T-helper 2 cell treated with Interferon-gamma antibody and Interleukin-4, amounts not matched to agents 5 μg/mL and 100 μg/mL, for 36 hours (primary cell): ENCODE results near the gene CAMK2B.

Experiments
- DNase-seq: peaks from one replicate; pipeline ENCODE4 v3.0.0; 2021; ENCODE audit warnings: low spot score
- H3K27ac Mint-ChIP-seq: one replicate; pipeline ENCODE4 v1.8.0; 2021; ENCODE audit warnings: mild to moderate bottlenecking, mixed read lengths
- H3K27me3 Mint-ChIP-seq: one replicate; pipeline ENCODE4 v1.8.0; 2021; ENCODE audit warnings: low read depth, mixed read lengths
- H3K36me3 Mint-ChIP-seq: one replicate; pipeline ENCODE4 v1.8.0; 2021; ENCODE audit warnings: low read depth, mixed read lengths
- H3K4me1 Mint-ChIP-seq: one replicate; pipeline ENCODE4 v1.8.0; 2021; ENCODE audit warnings: low read depth, mixed read lengths
- H3K4me3 Mint-ChIP-seq: one replicate; pipeline ENCODE4 v1.8.0; 2022; ENCODE audit warnings: mild to moderate bottlenecking, moderate library complexity, mixed read lengths
- H3K9me3 Mint-ChIP-seq: one replicate; pipeline ENCODE4 v1.8.0; 2021; ENCODE audit warnings: mixed read lengths

Gene CAMK2B

GRCh38 chr7:44189286-44189992, 136.0 kb downstream of the CAMK2B start, which contains the start of gene GCK:
Gene GCK, minus strand, starts transcription at chr7:44189439. Its CDS starts 486 bp downstream, at chr7:44188953.
- Mint-ChIP-seq H3K27me3 (peaks cover 7% of the 10 kb centered on the region), H3K9me3 (no peaks in the 10 kb centered on the region), H3K4me3 (no peak within 1 kb of the TSS), H3K27ac (no peak within 1 kb of the TSS), H3K4me1 (peaks cover 4% of the 10 kb centered on the region), H3K36me3 (no peaks in the 10 kb centered on the region)
- DNase-seq: no peak

- Mint-ChIP-seq H3K36me3 (no peaks in the 10 kb centered on the region), H3K4me3 (no peak overlapping the region), H3K27me3 (peaks cover 7% of the 10 kb centered on the region), H3K27ac (no peak overlapping the region), H3K9me3 (no peaks in the 10 kb centered on the region), H3K4me1 (no peaks in the 10 kb centered on the region)
- DNase-seq: no peak
Measured at GRCh38 chr7:44188480-44189225, 136.7 kb downstream of the CAMK2B start.

GRCh38 chr7:44187636-44188416, 137.6 kb downstream of the CAMK2B start:
- Mint-ChIP-seq H3K27ac (no peak overlapping the region), H3K9me3 (no peaks in the 10 kb centered on the region), H3K36me3 (no peaks in the 10 kb centered on the region), H3K4me3 (no peak overlapping the region), H3K4me1 (no peaks in the 10 kb centered on the region), H3K27me3 (peaks cover 8% of the 10 kb centered on the region)
- no peak for DNase-seq

- DNase-seq: no peak
- no peaks in the 10 kb centered on the region for H3K9me3 Mint-ChIP-seq
- no peaks in the 10 kb centered on the region for H3K36me3 Mint-ChIP-seq
- no peak overlapping the region for H3K4me3 Mint-ChIP-seq
- peaks cover 5% of the 10 kb centered on the region for H3K27me3 Mint-ChIP-seq
- H3K27ac Mint-ChIP-seq: no peak overlapping the region
- no peaks in the 10 kb centered on the region for H3K4me1 Mint-ChIP-seq
Measured at GRCh38 chr7:44186736-44187135, 138.7 kb downstream of the CAMK2B start.

GRCh38 chr7:44185729-44186128, 139.7 kb downstream of the CAMK2B start:
- H3K4me1 Mint-ChIP-seq: no peaks in the 10 kb centered on the region
- no peaks in the 10 kb centered on the region for H3K9me3 Mint-ChIP-seq
- H3K4me3 Mint-ChIP-seq: no peak overlapping the region
- no peak overlapping the region for H3K27ac Mint-ChIP-seq
- H3K27me3 Mint-ChIP-seq: peaks cover 5% of the 10 kb centered on the region
- H3K36me3 Mint-ChIP-seq: no peaks in the 10 kb centered on the region
- DNase-seq: no peak

- DNase-seq: no peak
- Mint-ChIP-seq H3K9me3 (no peaks in the 10 kb centered on the region), H3K4me1 (no peaks in the 10 kb centered on the region), H3K27ac (no peak overlapping the region), H3K36me3 (no peaks in the 10 kb centered on the region), H3K27me3 (peaks cover 5% of the 10 kb centered on the region), H3K4me3 (no peak overlapping the region)
Measured at GRCh38 chr7:44184873-44185446, 140.4 kb downstream of the CAMK2B start.

GRCh38 chr7:44184206-44184872, 141.1 kb downstream of the CAMK2B start:
- Mint-ChIP-seq H3K27ac (no peak overlapping the region), H3K4me3 (no peak overlapping the region), H3K4me1 (no peaks in the 10 kb centered on the region), H3K27me3 (peaks cover 7% of the 10 kb centered on the region), H3K36me3 (no peaks in the 10 kb centered on the region), H3K9me3 (no peaks in the 10 kb centered on the region)
- no peak for DNase-seq

- no peaks in the 10 kb centered on the region for H3K9me3 Mint-ChIP-seq
Measured at GRCh38 chr7:44183386-44183785, 142.0 kb downstream of the CAMK2B start.

GRCh38 chr7:44182827-44183226, 142.6 kb downstream of the CAMK2B start:
- H3K36me3 Mint-ChIP-seq: no peaks in the 10 kb centered on the region
- H3K4me1 Mint-ChIP-seq: no peaks in the 10 kb centered on the region
- no peak overlapping the region for H3K27ac Mint-ChIP-seq
- H3K27me3 Mint-ChIP-seq: peaks cover 10% of the 10 kb centered on the region
- no peak for DNase-seq
- no peak overlapping the region for H3K4me3 Mint-ChIP-seq
- no peaks in the 10 kb centered on the region for H3K9me3 Mint-ChIP-seq

More at GRCh38 chr7:44183386-44183785, 142.0 kb downstream of the CAMK2B start:
- peaks cover 10% of the 10 kb centered on the region for H3K27me3 Mint-ChIP-seq
- DNase-seq: no peak
- no peak overlapping the region for H3K27ac Mint-ChIP-seq
- H3K4me1 Mint-ChIP-seq: no peaks in the 10 kb centered on the region
- H3K36me3 Mint-ChIP-seq: no peaks in the 10 kb centered on the region
- no peak overlapping the region for H3K4me3 Mint-ChIP-seq

GRCh38 chr7:44180631-44181030, 144.8 kb downstream of the CAMK2B start:
- no peak for DNase-seq

GRCh38 chr7:44177570-44178131, 147.7 kb downstream of the CAMK2B start:
- Mint-ChIP-seq H3K27me3 (peaks cover 21% of the 10 kb centered on the region), H3K27ac (no peak overlapping the region), H3K36me3 (no peaks in the 10 kb centered on the region), H3K4me1 (no peaks in the 10 kb centered on the region), H3K9me3 (no peaks in the 10 kb centered on the region), H3K4me3 (no peak overlapping the region)
- DNase-seq: no peak

More at GRCh38 chr7:44180631-44181030, 144.8 kb downstream of the CAMK2B start:
- no peaks in the 10 kb centered on the region for H3K9me3 Mint-ChIP-seq
- H3K27ac Mint-ChIP-seq: no peak overlapping the region
- H3K36me3 Mint-ChIP-seq: no peaks in the 10 kb centered on the region
- H3K4me1 Mint-ChIP-seq: no peaks in the 10 kb centered on the region
- peaks cover 16% of the 10 kb centered on the region for H3K27me3 Mint-ChIP-seq
- no peak overlapping the region for H3K4me3 Mint-ChIP-seq

GRCh38 chr7:44176486-44176885, 148.9 kb downstream of the CAMK2B start:
- no peaks in the 10 kb centered on the region for H3K36me3 Mint-ChIP-seq
- H3K4me1 Mint-ChIP-seq: no peaks in the 10 kb centered on the region
- no peaks in the 10 kb centered on the region for H3K9me3 Mint-ChIP-seq

GRCh38 chr7:44175730-44176129, 149.7 kb downstream of the CAMK2B start:
- no peak for DNase-seq
- Mint-ChIP-seq H3K27me3 (peaks cover 22% of the 10 kb centered on the region), H3K9me3 (no peaks in the 10 kb centered on the region), H3K4me1 (no peaks in the 10 kb centered on the region), H3K4me3 (no peak overlapping the region), H3K36me3 (no peaks in the 10 kb centered on the region), H3K27ac (no peak overlapping the region)

More at GRCh38 chr7:44176486-44176885, 148.9 kb downstream of the CAMK2B start:
- Mint-ChIP-seq H3K4me3 (no peak overlapping the region), H3K27ac (no peak overlapping the region), H3K27me3 (peaks cover 21% of the 10 kb centered on the region)
- no peak for DNase-seq
